Nephron progenitor cell (in vitro differentiated cells): ENCODE measurements around the gene SYNDIG1.

Experiments
- DNase-seq: peaks from one replicate; pipeline ENCODE4 v3.0.0; 2021
- H3K27ac Mint-ChIP-seq: 2 replicates; pipeline ENCODE4 v1.8.0; 2021; ENCODE audit warnings: mild to moderate bottlenecking, moderate library complexity, mixed read lengths
- H3K27me3 Mint-ChIP-seq: 2 replicates; pipeline ENCODE4 v1.8.0; 2021; ENCODE audit warnings: mild to moderate bottlenecking, low read depth, mixed read lengths; ENCODE audit not compliant: poor library complexity
- H3K36me3 Mint-ChIP-seq: 2 replicates; pipeline ENCODE4 v1.8.0; 2021; ENCODE audit warnings: low read depth, mixed read lengths
- H3K4me1 Mint-ChIP-seq: 2 replicates; pipeline ENCODE4 v1.8.0; 2021; ENCODE audit warnings: mixed read lengths
- H3K4me3 Mint-ChIP-seq: 2 replicates; pipeline ENCODE4 v1.8.0; 2021; ENCODE audit warnings: mild to moderate bottlenecking, moderate library complexity, mixed read lengths
- H3K9me3 Mint-ChIP-seq: 2 replicates; pipeline ENCODE4 v1.8.0; 2021; ENCODE audit warnings: mild to moderate bottlenecking, moderate library complexity, mixed read lengths
- TF ChIP-seq, protein P1 (sequence below): fragments of 200-600 bp; sonication (generic); IDR thresholded peaks from 2 replicates; pipeline ENCODE4 v1.5.0; 2021; ENCODE audit warnings: antibody characterized with exemption

Gene SYNDIG1

DNA sequence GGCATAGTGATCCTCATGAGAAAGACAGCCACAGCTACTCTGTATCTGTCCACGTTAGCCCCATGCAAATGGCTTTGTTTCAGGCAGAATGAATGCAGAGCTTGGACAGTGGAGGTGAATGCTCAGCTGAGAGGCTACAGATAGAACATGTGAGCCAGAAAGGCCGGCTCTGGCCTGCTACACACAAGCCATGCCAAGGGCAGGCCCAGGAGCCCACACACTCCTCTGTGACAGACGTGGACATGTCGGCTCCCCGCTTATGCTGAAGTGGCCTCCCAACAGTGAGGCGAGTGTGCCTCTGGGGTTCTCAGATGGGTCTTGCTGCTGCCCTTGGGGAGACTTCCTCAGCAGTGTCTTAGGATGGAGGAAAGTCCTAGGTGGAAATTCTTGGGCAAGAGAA, 159.6 kb downstream of the SYNDIG1 start:
- Mint-ChIP-seq H3K9me3 (peaks cover 18% of the 10 kb centered on the region), H3K27me3 (peaks cover 4% of the 10 kb centered on the region), H3K4me1 (peaks cover 28% of the 10 kb centered on the region), H3K27ac (no peak overlapping the region), H3K36me3 (peaks cover 15% of the 10 kb centered on the region), H3K4me3 (no peak overlapping the region)
- DNase-seq, result no peak
- TF ChIP-seq, protein P1, sequence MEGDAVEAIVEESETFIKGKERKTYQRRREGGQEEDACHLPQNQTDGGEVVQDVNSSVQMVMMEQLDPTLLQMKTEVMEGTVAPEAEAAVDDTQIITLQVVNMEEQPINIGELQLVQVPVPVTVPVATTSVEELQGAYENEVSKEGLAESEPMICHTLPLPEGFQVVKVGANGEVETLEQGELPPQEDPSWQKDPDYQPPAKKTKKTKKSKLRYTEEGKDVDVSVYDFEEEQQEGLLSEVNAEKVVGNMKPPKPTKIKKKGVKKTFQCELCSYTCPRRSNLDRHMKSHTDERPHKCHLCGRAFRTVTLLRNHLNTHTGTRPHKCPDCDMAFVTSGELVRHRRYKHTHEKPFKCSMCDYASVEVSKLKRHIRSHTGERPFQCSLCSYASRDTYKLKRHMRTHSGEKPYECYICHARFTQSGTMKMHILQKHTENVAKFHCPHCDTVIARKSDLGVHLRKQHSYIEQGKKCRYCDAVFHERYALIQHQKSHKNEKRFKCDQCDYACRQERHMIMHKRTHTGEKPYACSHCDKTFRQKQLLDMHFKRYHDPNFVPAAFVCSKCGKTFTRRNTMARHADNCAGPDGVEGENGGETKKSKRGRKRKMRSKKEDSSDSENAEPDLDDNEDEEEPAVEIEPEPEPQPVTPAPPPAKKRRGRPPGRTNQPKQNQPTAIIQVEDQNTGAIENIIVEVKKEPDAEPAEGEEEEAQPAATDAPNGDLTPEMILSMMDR, result no peak

- DNase-seq, result no peak
- H3K36me3 Mint-ChIP-seq, result peaks cover 11% of the 10 kb centered on the region
- no peak overlapping the region for H3K4me3 Mint-ChIP-seq
These were observed 160.2 kb downstream of the SYNDIG1 start for GRCh38 chr20:24629668-24630067.

DNA sequence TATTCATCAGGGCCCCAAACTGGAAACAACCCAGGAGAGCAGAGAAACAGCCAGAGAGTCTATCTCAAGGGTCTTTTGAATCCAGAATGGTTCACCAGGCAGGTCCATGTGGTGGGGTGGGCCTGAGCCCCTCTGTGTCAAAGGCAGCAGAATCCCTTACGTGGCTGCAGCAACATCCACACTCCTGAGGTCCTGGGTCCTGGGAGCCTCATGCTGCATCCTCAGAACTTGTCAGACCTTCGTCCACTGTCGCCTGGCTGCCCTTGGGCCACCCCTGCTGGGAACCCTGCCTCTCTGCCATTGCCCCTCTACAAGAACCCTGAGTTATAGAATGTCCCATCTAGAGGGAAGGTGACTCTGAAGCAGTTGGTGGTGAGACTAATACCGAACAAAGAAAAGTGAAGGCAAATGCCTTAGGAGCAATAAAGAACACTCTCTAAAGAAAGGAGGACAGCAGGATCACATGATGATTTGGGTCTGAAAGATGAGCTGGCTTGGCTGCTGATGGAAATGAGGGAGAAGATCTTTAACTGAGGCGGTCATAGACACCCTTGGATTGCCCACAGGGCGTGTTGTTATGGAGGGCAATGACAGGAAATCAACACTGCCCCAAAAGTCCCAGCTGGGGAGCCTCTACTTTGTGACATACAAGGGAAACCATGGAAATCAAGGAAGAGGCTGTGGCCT, 161.2 kb downstream of the SYNDIG1 start:
- TF ChIP-seq, protein P1, result no peak
- DNase-seq, result no peak
- H3K36me3 Mint-ChIP-seq, result peaks cover 6% of the 10 kb centered on the region
- peaks cover 39% of the 10 kb centered on the region for H3K4me1 Mint-ChIP-seq
- no peak overlapping the region for H3K27ac Mint-ChIP-seq
- peaks cover 8% of the 10 kb centered on the region for H3K9me3 Mint-ChIP-seq
- peaks cover 4% of the 10 kb centered on the region for H3K27me3 Mint-ChIP-seq
- no peak overlapping the region for H3K4me3 Mint-ChIP-seq

More at GRCh38 chr20:24629668-24630067, 160.2 kb downstream of the SYNDIG1 start:
- Mint-ChIP-seq H3K9me3 (peaks cover 14% of the 10 kb centered on the region), H3K27me3 (peaks cover 4% of the 10 kb centered on the region), H3K27ac (no peak overlapping the region), H3K4me1 (peaks cover 31% of the 10 kb centered on the region)
- TF ChIP-seq, protein P1, result no peak

DNA sequence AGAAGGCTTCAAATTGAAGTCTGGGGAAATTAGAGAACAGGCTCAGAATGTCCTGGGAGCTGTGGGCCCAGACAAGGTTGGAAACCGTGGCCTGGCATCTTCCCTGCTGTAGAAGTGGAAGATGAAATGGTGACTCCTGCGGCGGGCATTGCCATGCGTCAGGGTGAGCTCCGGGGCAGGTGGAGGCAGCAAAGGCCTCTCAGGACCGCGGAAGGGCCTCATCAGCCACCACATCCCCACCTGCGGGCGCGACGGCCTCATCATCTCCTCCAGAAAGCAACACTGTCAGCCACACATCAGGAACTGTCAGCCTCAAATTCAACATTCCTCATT, 161.7 kb downstream of the SYNDIG1 start:
- peaks cover 4% of the 10 kb centered on the region for H3K27me3 Mint-ChIP-seq
- peaks cover 44% of the 10 kb centered on the region for H3K4me1 Mint-ChIP-seq
- H3K4me3 Mint-ChIP-seq, result no peak overlapping the region
- no peak overlapping the region for H3K27ac Mint-ChIP-seq
- H3K36me3 Mint-ChIP-seq, result peaks cover 6% of the 10 kb centered on the region
- DNase-seq, result no peak
- peaks cover 8% of the 10 kb centered on the region for H3K9me3 Mint-ChIP-seq
- TF ChIP-seq, protein P1, result no peak

GRCh38 chr20:24632581-24632980, 163.2 kb downstream of the SYNDIG1 start:
- H3K27ac Mint-ChIP-seq, result no peak overlapping the region
- H3K9me3 Mint-ChIP-seq, result peaks cover under 1% of the 10 kb centered on the region
- H3K4me3 Mint-ChIP-seq, result no peak overlapping the region
- H3K36me3 Mint-ChIP-seq, result no peaks in the 10 kb centered on the region
- H3K4me1 Mint-ChIP-seq, result peaks cover 55% of the 10 kb centered on the region
- H3K27me3 Mint-ChIP-seq, result peaks cover 4% of the 10 kb centered on the region
- no peak for DNase-seq
- TF ChIP-seq, protein P1, result no peak

- TF ChIP-seq, protein P1, result no peak
- H3K27me3 Mint-ChIP-seq, result peaks cover 4% of the 10 kb centered on the region
- H3K9me3 Mint-ChIP-seq, result no peaks in the 10 kb centered on the region
- no peak overlapping the region for H3K27ac Mint-ChIP-seq
- no peaks in the 10 kb centered on the region for H3K36me3 Mint-ChIP-seq
- no peak overlapping the region for H3K4me3 Mint-ChIP-seq
- peaks cover 55% of the 10 kb centered on the region for H3K4me1 Mint-ChIP-seq
- DNase-seq, result no peak
These were observed 163.6 kb downstream of the SYNDIG1 start for GRCh38 chr20:24633026-24633425.
